ENCODE results near the gene EXOC6B.

DNA sequence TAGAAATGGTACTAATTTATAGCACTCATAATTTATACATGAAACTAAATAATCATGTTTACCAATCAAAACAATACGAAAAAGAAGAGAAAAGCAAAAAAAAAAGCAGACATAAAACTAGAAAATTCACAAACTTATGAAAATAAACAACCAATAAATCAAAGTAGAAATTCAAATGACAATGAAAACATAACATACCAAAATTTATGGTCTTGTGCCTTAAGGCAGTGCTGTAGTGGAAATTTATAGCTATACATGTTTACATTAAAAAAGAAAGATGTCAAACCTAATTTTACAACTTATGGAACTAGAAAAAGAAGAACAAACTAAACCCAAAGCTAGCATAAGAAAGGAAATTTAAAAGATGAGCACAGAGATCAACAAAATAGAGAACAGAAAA is 45.2 kb upstream of the EXOC6B start:
- TF ChIP-seq, protein P1, sequence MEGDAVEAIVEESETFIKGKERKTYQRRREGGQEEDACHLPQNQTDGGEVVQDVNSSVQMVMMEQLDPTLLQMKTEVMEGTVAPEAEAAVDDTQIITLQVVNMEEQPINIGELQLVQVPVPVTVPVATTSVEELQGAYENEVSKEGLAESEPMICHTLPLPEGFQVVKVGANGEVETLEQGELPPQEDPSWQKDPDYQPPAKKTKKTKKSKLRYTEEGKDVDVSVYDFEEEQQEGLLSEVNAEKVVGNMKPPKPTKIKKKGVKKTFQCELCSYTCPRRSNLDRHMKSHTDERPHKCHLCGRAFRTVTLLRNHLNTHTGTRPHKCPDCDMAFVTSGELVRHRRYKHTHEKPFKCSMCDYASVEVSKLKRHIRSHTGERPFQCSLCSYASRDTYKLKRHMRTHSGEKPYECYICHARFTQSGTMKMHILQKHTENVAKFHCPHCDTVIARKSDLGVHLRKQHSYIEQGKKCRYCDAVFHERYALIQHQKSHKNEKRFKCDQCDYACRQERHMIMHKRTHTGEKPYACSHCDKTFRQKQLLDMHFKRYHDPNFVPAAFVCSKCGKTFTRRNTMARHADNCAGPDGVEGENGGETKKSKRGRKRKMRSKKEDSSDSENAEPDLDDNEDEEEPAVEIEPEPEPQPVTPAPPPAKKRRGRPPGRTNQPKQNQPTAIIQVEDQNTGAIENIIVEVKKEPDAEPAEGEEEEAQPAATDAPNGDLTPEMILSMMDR (IDR thresholded peaks at IDR 0.05; ENCODE audit: low read depth, low read length), result no peak
- no peak for TF ChIP-seq EZH2phosphoT487 (IDR thresholded peaks at IDR 0.05; ENCODE audit: low read depth)
